HepG2 (cell line): Measurements from ENCODE around the gene SQSTM1. TPM values are rescaled to one million over a fixed set of nuclear protein-coding genes. Genes with fewer than 3 reads are reported as not detected.

ENCODE experiments used
- AGO2 ChIP-seq: fragments of 200-400 bp; formaldehyde crosslinking; optimal IDR thresholded peaks from 2 replicates; pipeline ENCODE3; 2017; ENCODE audit warnings: mild to moderate bottlenecking, low read depth, low read length, moderate library complexity
- ARID4A ChIP-seq: sonication (generic); formaldehyde crosslinking; IDR thresholded peaks from 2 replicates; pipeline ENCODE4 v1.5.0; 2020; ENCODE audit warnings: mild to moderate bottlenecking, missing genetic modification reagents, borderline replicate concordance
- ELF4 ChIP-seq: sonication (generic); formaldehyde crosslinking; IDR thresholded peaks from 2 replicates; pipeline ENCODE4 v1.5.0; 2020; ENCODE audit warnings: missing genetic modification reagents, mild to moderate bottlenecking, moderate library complexity, borderline replicate concordance
- ERF ChIP-seq: IDR thresholded peaks from 2 replicates; pipeline ENCODE4 v1.6.1; 2018; ENCODE audit warnings: missing biosample characterization, missing genetic modification reagents
- GABPA ChIP-seq, 2 experiments: IDR thresholded peaks; 2 replicates each; pipeline ENCODE4 v1.6.1; 2011 to 2016; ENCODE audit warnings: low read depth in 2 of 2, low read length in 1 of 2, missing biosample characterization in 1 of 2, missing genetic modification characterization in 1 of 2
- KLF9 ChIP-seq: IDR thresholded peaks from 2 replicates; pipeline ENCODE4 v1.6.1; 2016; ENCODE audit warnings: low read depth
- MAZ ChIP-seq, 2 experiments: sonication (generic) in 1 of 2; formaldehyde crosslinking in 1 of 2; IDR thresholded peaks; 2 replicates each; pipeline versions ENCODE4 v1.5.0 to v1.6.1; 2012 to 2020; ENCODE audit warnings: low read depth in 2 of 2, mild to moderate bottlenecking in 2 of 2, borderline replicate concordance in 1 of 2, improper control_type of control experiment in 1 of 2, low read length in 1 of 2, missing genetic modification reagents in 1 of 2, moderate library complexity in 1 of 2
- NBN ChIP-seq: fragments of 450-650 bp; conservative IDR thresholded peaks from 2 replicates; pipeline ENCODE4 v1.6.1; 2017
- NPAS2 ChIP-seq: sonication (generic); formaldehyde crosslinking; IDR thresholded peaks from 2 replicates; pipeline ENCODE4 v1.8.0; 2022; ENCODE audit warnings: mild to moderate bottlenecking, missing genetic modification reagents, borderline replicate concordance
- POGZ ChIP-seq: sonication (generic); formaldehyde crosslinking; IDR thresholded peaks from 2 replicates; pipeline ENCODE4 v1.4.0; 2020; ENCODE audit warnings: mild to moderate bottlenecking, missing genetic modification reagents
- POLR2AphosphoS2 ChIP-seq: IDR thresholded peaks from 2 replicates; pipeline ENCODE4 v1.6.1; 2011; ENCODE audit warnings: low read depth, low read length, improper control_type of control experiment
- SAP130 ChIP-seq: IDR thresholded peaks from 2 replicates; pipeline ENCODE4 v1.6.1; 2016; ENCODE audit warnings: low read depth
- TAF1 ChIP-seq: sonication (generic); formaldehyde crosslinking; IDR thresholded peaks from 2 replicates; pipeline ENCODE4 v1.4.0; 2020; ENCODE audit warnings: missing genetic modification reagents
- THYN1 ChIP-seq: sonication (generic); formaldehyde crosslinking; IDR thresholded peaks from 2 replicates; pipeline ENCODE4 v1.8.1; 2023; ENCODE audit warnings: low read depth, mild to moderate bottlenecking, moderate library complexity, missing genetic modification reagents, borderline replicate concordance
- ZFP36 ChIP-seq: fragments of 150-350 bp; IDR thresholded peaks from 2 replicates; pipeline ENCODE4 v1.6.1; 2018; ENCODE audit warnings: borderline replicate concordance, low read length, low read depth; ENCODE audit not compliant: partially characterized antibody
- ZNF251 ChIP-seq: sonication (generic); formaldehyde crosslinking; IDR thresholded peaks from 2 replicates; pipeline ENCODE4 v1.9.0; 2021; ENCODE audit warnings: mild to moderate bottlenecking, missing genetic modification reagents
- ZNF619 ChIP-seq: sonication (generic); formaldehyde crosslinking; IDR thresholded peaks from 2 replicates; pipeline ENCODE4 v1.4.0; 2020; ENCODE audit warnings: mild to moderate bottlenecking, missing genetic modification reagents
- ZNF644 ChIP-seq: IDR thresholded peaks from 2 replicates; pipeline ENCODE4 v1.6.1; 2016; ENCODE audit warnings: low read depth
- ZNF713 ChIP-seq: sonication (generic); formaldehyde crosslinking; IDR thresholded peaks from 2 replicates; pipeline ENCODE4 v1.4.0; 2020; ENCODE audit warnings: mild to moderate bottlenecking, missing genetic modification reagents
- polyA plus RNA-seq, 8 experiments: library from polyadenylated mRNA; depleted of rRNA in 3 of 8; stranded (reverse) in 7 of 8; unstranded in 1 of 8; fragments of >200 nt; fragmentation: Illumina TruSeq in 4 of 8; extraction: Trizol in 4 of 8; gene quantifications; 2 replicates each; pipeline versions ENCODE4 v1.2.1 to v1.2.3, GENCODE V29; 2011 to 2016; ENCODE audit warnings: low read depth in 4 of 8, missing spikeins in 1 of 8, mixed read lengths in 1 of 8; ENCODE audit not compliant: insufficient read depth in 1 of 8
- total RNA-seq, 5 experiments: library from RNA; depleted of rRNA; stranded (reverse); fragments of >200 nt; fragmentation: Illumina TruSeq; extraction: Trizol; gene quantifications; 2 replicates each; pipeline ENCODE4 v1.2.3, GENCODE V29; 2016; ENCODE audit warnings: low read depth in 1 of 5
- TF ChIP-seq, protein P1 (sequence below): IDR thresholded peaks from 2 replicates; pipeline ENCODE4 v1.6.1; 2012; ENCODE audit warnings: low read length, improper control_type of control experiment
- TF ChIP-seq, protein P2 (sequence below): sonication (generic); formaldehyde crosslinking; IDR thresholded peaks from 2 replicates; pipeline ENCODE4 v1.5.1; 2020; ENCODE audit warnings: missing genetic modification reagents, mild to moderate bottlenecking, borderline replicate concordance

SQSTM1 gene
- total and polyA plus RNA-seq, 2 of the 13 experiments (the other 11 are each of a cell fraction or from before 2014, with no cell fraction given), result 90.9 to 160 TPM

DNA sequence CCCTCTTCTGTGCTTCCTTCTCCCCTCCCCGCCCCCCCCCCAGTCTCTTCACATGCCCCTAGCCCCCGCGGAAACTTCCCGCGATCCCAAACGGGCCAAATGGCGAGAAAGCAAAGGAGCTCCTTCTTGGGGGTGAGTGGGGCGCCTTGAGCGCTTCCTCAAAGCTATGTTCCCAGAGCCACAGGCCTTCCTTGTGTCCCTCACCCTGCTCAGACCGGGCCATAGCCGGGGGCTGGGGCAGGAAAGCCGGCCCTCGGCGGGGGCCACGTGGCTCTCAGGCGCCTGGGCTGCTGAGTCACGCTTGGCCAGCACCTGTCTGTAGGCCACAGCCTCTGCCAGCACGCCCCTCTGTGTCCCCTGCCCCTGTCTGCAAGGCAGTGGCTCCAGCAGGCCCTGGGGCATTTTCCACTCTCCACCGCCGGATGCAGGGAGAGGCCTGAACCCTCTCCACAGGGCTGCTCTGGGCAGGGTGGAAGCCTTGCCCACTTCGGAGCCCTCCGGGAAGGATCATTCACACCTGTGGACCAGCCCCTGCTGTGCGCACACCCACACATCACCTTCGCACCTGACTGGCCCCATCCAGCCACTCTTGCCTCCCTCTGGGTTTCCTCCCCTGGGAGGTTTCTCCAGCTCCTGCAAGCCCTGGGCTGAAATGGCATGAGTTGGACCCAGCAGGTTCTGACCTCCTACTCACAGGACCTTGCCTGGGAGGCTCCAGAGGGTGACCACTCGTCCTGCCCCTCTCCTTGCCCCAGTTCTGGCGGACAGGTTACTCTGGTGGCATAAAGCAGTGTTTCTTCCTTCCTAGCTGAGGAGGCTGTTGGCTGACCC lies 1.2 kb upstream of the SQSTM1 start (continued):
- TF ChIP-seq ZFP36, result no peak
- peak; percentile 62 for TF ChIP-seq SAP130 (CRISPR knock-in tag)
- TF ChIP-seq ERF (CRISPR knock-in tag), result no peak; the same call in 1 of the 2 replicates
- TF ChIP-seq, protein P1, sequence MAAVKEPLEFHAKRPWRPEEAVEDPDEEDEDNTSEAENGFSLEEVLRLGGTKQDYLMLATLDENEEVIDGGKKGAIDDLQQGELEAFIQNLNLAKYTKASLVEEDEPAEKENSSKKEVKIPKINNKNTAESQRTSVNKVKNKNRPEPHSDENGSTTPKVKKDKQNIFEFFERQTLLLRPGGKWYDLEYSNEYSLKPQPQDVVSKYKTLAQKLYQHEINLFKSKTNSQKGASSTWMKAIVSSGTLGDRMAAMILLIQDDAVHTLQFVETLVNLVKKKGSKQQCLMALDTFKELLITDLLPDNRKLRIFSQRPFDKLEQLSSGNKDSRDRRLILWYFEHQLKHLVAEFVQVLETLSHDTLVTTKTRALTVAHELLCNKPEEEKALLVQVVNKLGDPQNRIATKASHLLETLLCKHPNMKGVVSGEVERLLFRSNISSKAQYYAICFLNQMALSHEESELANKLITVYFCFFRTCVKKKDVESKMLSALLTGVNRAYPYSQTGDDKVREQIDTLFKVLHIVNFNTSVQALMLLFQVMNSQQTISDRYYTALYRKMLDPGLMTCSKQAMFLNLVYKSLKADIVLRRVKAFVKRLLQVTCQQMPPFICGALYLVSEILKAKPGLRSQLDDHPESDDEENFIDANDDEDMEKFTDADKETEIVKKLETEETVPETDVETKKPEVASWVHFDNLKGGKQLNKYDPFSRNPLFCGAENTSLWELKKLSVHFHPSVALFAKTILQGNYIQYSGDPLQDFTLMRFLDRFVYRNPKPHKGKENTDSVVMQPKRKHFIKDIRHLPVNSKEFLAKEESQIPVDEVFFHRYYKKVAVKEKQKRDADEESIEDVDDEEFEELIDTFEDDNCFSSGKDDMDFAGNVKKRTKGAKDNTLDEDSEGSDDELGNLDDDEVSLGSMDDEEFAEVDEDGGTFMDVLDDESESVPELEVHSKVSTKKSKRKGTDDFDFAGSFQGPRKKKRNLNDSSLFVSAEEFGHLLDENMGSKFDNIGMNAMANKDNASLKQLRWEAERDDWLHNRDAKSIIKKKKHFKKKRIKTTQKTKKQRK, result no peak
- peak; percentile 32 for TF ChIP-seq TAF1
- no peak for TF ChIP-seq MAZ (IDR thresholded peaks at IDR 0.05; ENCODE audit: borderline replicate concordance, low read depth, low read length)
- TF ChIP-seq MAZ (CRISPR knock-in tag; IDR thresholded peaks at IDR 0.05; ENCODE audit: low read depth), result peak; percentile 37; the same call in 1 of the 2 replicates
- no peak for TF ChIP-seq ZNF713 (CRISPR knock-in tag)
- no peak for TF ChIP-seq POLR2AphosphoS2
- TF ChIP-seq, protein P2, sequence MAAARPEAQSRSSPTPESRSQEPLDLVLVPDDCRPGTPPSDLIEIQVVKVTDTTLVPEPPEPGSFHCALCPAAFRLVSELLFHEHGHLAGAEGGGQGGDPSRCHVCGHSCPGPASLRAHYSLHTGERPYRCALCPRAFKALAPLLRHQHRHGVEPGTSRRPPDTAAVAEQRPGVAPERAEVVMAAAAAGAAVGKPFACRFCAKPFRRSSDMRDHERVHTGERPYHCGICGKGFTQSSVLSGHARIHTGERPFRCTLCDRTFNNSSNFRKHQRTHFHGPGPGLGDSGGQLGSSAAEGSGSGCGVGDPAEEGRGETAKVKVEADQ, result no peak
- TF ChIP-seq GABPA (IDR thresholded peaks at IDR 0.05; ENCODE audit: low read depth, low read length), result no peak
- TF ChIP-seq GABPA (CRISPR knock-in tag; IDR thresholded peaks at IDR 0.05; ENCODE audit: low read depth), result no peak
- TF ChIP-seq THYN1, result no peak
- TF ChIP-seq POGZ (CRISPR knock-in tag), result no peak; the same call in 1 of the 2 replicates
- no peak for TF ChIP-seq KLF9 (CRISPR knock-in tag)
- TF ChIP-seq AGO2, result no peak
- TF ChIP-seq ELF4, result no peak
- TF ChIP-seq ZNF619 (CRISPR knock-in tag), result 0 out of 2 replicates have a peak, but pooled peaks have one; percentile 34
- no peak for TF ChIP-seq ZNF644 (CRISPR knock-in tag)
- TF ChIP-seq NPAS2 (CRISPR knock-in tag), result peak; percentile 40; the same call in 1 of the 2 replicates
- no peak for TF ChIP-seq ZNF251 (CRISPR knock-in tag)
- TF ChIP-seq ARID4A (CRISPR knock-in tag), result peak; percentile 83; the same call in 1 of the 2 replicates
- no peak for TF ChIP-seq NBN
